ENCODE data around the gene KLHDC4. TPM values are rescaled to one million over a fixed set of nuclear protein-coding genes. Genes with fewer than 3 reads are reported as not detected.

Gene KLHDC4
- total and polyA plus RNA-seq, 2 donors (not counting 1 experiment from before 2014, with no cell fraction given): 51.3 to 90.8 TPM

DNA sequence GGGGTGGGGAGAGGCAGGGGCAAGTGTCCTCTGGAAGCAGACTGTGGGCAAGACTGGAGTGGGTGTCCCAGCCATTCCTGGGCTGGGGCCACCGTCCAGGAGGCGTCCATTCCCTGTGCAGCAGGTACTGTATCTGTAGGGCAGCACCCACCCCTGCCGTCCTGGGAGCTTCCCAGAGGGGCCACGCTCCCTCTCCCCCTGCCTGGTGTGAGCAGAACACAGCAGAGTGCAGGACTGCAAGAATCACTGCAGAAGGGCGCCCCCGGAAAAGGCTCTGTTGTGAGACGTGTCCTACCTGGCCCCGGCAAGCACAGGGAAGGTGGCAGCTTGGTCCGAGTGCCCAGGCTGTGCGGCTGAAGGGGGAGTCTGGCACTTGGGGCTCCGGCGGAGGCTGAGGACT is 70.3 kb downstream of the KLHDC4 start:
- Histone ChIP-seq H3K79me2 (ENCODE audit: control insufficient read depth, insufficient read depth, low read length) (no peaks in the 10 kb centered on the region), H3K36me3 (replicated peaks in 1 of 2; ENCODE audit: control extremely low read depth in 1 of 2, control insufficient read depth in 1 of 2, extremely low read depth in 1 of 2, insufficient read depth in 2 of 2, low read length in 1 of 2) (peaks cover 0 to 5% of the 10 kb centered on the region in 2 experiments), H3K4me2 (replicated peaks; ENCODE audit: low read depth, low read length, poor library complexity, severe bottlenecking) (no peak overlapping the region), H3K4me3 (ENCODE audit: control extremely low read depth in 1 of 5, extremely low read depth in 1 of 5, insufficient read depth in 1 of 5, low read depth in 2 of 5, low read length in 4 of 5) (no peak overlapping the region), H2AFZ (ENCODE audit: insufficient read depth, low read depth, low read length, poor library complexity, severe bottlenecking) (no peak overlapping the region), H4K20me1 (ENCODE audit: control insufficient read depth, insufficient read depth, low read length, poor library complexity, severe bottlenecking) (no peaks in the 10 kb centered on the region), H3K9ac (ENCODE audit: low read length) (no peak overlapping the region), H3K27me3 (replicated peaks in 1 of 4; ENCODE audit: control extremely low read depth in 1 of 4, control insufficient read depth in 3 of 4, insufficient read depth in 4 of 4, low read length in 3 of 4) (no peaks in the 10 kb centered on the region), H3K4me1 (ENCODE audit: control insufficient read depth in 2 of 2, insufficient read depth in 2 of 2, low read length in 2 of 2) (peaks cover 11 to 31% of the 10 kb centered on the region in 2 donors), H3K27ac (ENCODE audit: low read length in 2 of 2) (no peak overlapping the region), H3K9me3 (ENCODE audit: control extremely low read depth in 1 of 3, control insufficient read depth in 2 of 3, insufficient read depth in 1 of 3, low read length in 2 of 3) (no peaks in the 10 kb centered on the region)
- Mint-ChIP-seq H3K4me1 (peaks cover 22% of the 10 kb centered on the region), H3K4me3 (no peak overlapping the region), H3K9me3 (ENCODE audit: insufficient read depth) (no peaks in the 10 kb centered on the region), H3K27ac (no peak overlapping the region), H3K27me3 (no peaks in the 10 kb centered on the region)
- no peak for TF ChIP-seq EZH2 (IDR thresholded peaks at IDR 0.05; ENCODE audit: borderline replicate concordance, insufficient read depth, low read depth, low read length, poor library complexity, severe bottlenecking)
- TF ChIP-seq, protein P1, sequence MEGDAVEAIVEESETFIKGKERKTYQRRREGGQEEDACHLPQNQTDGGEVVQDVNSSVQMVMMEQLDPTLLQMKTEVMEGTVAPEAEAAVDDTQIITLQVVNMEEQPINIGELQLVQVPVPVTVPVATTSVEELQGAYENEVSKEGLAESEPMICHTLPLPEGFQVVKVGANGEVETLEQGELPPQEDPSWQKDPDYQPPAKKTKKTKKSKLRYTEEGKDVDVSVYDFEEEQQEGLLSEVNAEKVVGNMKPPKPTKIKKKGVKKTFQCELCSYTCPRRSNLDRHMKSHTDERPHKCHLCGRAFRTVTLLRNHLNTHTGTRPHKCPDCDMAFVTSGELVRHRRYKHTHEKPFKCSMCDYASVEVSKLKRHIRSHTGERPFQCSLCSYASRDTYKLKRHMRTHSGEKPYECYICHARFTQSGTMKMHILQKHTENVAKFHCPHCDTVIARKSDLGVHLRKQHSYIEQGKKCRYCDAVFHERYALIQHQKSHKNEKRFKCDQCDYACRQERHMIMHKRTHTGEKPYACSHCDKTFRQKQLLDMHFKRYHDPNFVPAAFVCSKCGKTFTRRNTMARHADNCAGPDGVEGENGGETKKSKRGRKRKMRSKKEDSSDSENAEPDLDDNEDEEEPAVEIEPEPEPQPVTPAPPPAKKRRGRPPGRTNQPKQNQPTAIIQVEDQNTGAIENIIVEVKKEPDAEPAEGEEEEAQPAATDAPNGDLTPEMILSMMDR (IDR thresholded peaks at IDR 0.05): no peak
- CTCF ChIA-PET: no interaction called here
- intact Hi-C loops (cut with micrococcal nuclease): no loop called here
- POLR2A ChIA-PET: no interaction called here
- 98% methylated on average over 12 of the region's 12 CpGs for WGBS (ENCODE audit: insufficient coverage)
- DNase-seq (no peak), ATAC-seq (ENCODE audit: low read depth) (no peak)

DNA sequence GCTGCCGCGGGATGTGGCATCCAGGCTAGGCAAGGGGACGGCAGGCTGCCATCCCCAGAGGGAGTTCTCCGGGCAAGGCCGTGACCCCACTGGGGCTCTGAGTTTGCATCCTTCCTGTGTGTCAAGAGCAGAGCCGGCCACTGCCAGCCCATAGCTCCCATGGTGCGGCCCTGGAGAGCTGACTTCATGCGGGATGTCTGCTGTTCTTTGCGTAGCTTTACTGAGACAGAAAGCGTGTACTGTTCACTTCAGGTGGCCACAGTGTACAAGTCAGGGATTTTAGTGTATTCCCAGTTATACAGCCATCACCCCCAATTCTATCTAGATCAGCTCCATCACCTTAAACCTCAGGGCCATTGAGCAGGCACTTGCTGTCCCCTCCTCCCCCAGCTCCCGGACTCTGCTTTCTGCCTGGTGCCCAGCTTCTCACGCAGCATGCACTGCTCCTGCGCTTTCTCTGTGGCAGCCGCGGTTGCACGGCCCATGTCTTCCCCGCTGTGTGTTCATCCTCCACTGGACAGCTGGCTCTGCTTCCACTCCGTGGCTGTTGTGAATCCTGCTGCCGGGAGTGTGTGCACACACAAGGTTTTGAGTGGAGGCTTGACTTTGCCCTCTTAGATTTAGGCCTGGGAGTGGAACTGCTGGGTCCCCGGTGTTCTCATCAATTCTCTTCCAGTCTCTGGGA is 71.2 kb downstream of the KLHDC4 start:
- peaks cover 11 to 22% of the 10 kb centered on the region in 2 donors for H3K4me1 ChIP-seq (ENCODE audit: control insufficient read depth in 2 of 2, insufficient read depth in 2 of 2, low read length in 2 of 2)
- no peaks in the 10 kb centered on the region for H3K27me3 ChIP-seq (replicated peaks in 1 of 4; ENCODE audit: control extremely low read depth in 1 of 4, control insufficient read depth in 3 of 4, insufficient read depth in 4 of 4, low read length in 3 of 4)
- no peaks in the 10 kb centered on the region for H3K27me3 Mint-ChIP-seq
- no peak overlapping the region for H3K4me3 Mint-ChIP-seq
- no peaks in the 10 kb centered on the region for H3K9me3 ChIP-seq (ENCODE audit: control extremely low read depth in 1 of 3, control insufficient read depth in 2 of 3, insufficient read depth in 1 of 3, low read length in 2 of 3)
- no peaks in the 10 kb centered on the region for H3K79me2 ChIP-seq (ENCODE audit: control insufficient read depth, insufficient read depth, low read length)
- H3K4me1 Mint-ChIP-seq: peaks cover 16% of the 10 kb centered on the region
- H3K4me3 ChIP-seq (ENCODE audit: control extremely low read depth in 1 of 5, extremely low read depth in 1 of 5, insufficient read depth in 1 of 5, low read depth in 2 of 5, low read length in 4 of 5): no peak overlapping the region
- no peak overlapping the region for H3K9ac ChIP-seq (ENCODE audit: low read length)
- peaks cover 0 to 5% of the 10 kb centered on the region in 2 experiments for H3K36me3 ChIP-seq (replicated peaks in 1 of 2; ENCODE audit: control extremely low read depth in 1 of 2, control insufficient read depth in 1 of 2, extremely low read depth in 1 of 2, insufficient read depth in 2 of 2, low read length in 1 of 2)
- H3K27ac ChIP-seq (ENCODE audit: low read length in 2 of 2): no peak overlapping the region
- no peaks in the 10 kb centered on the region for H3K9me3 Mint-ChIP-seq (ENCODE audit: insufficient read depth)
- ChIA-PET CTCF (interaction anchor here (0.7 kb wide), 1 partner anchor 10 kb away, joined by 3 read pairs; no protein-coding TSS in a partner anchor), POLR2A (no interaction called here)
- intact Hi-C loops (cut with micrococcal nuclease): no loop called here
- DNase-seq (no peak), ATAC-seq (ENCODE audit: low read depth) (no peak)
- no peak for TF ChIP-seq EZH2 (IDR thresholded peaks at IDR 0.05; ENCODE audit: borderline replicate concordance, insufficient read depth, low read depth, low read length, poor library complexity, severe bottlenecking)
- TF ChIP-seq, protein P1 (IDR thresholded peaks at IDR 0.05): no peak
- no peak overlapping the region for H3K4me2 ChIP-seq (replicated peaks; ENCODE audit: low read depth, low read length, poor library complexity, severe bottlenecking)
- 99% methylated on average over 19 of the region's 20 CpGs for WGBS (ENCODE audit: insufficient coverage)
- H3K27ac Mint-ChIP-seq: no peak overlapping the region
- H4K20me1 ChIP-seq (ENCODE audit: control insufficient read depth, insufficient read depth, low read length, poor library complexity, severe bottlenecking): no peaks in the 10 kb centered on the region
- no peak overlapping the region for H2AFZ ChIP-seq (ENCODE audit: insufficient read depth, low read depth, low read length, poor library complexity, severe bottlenecking)

Measured in B cell (primary cell).